ENCODE data around the gene ITIH1.

GRCh38 chr3:52810923-52811322, 33.5 kb downstream of the ITIH1 start:
- TF ChIP-seq CTCF (IDR thresholded peaks at IDR 0.05; ENCODE audit: extremely low read depth in 1 of 2, insufficient read depth in 1 of 2, low read depth in 1 of 2, low read length in 2 of 2) (no peak), POLR2A (IDR thresholded peaks at IDR 0.05; ENCODE audit: low read depth, low read length) (no peak), EZH2 (IDR thresholded peaks at IDR 0.05; ENCODE audit: borderline replicate concordance, low read depth, low read length, severe bottlenecking) (no peak)

All from endothelial cell of umbilical vein (primary cell).